ENCODE data around the gene GXYLT1.
"Not testable (repeated sequence)": the region's sequence is repeated elsewhere in the genome, so short reads cannot be mapped to it uniquely, and the experiment has no call there.

The GXYLT1 gene

DNA sequence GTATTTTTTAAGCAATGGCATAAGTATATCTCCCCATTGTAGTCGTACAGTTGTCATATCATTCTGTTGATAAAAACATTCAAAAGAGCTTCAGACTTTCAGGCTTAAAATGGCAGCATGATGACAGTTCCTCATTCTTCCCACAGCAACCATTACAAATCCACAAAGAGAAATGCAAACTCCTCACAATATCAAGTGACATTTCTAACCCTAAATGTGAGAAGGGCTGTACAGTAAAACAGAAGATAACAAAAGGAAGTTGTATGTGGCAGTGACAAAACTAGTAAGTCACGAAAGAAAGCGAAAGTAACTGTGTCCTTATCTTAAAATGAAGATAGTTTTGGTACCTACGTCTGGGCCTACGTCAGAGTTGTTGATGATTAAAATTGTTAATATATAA, 46.7 kb downstream of the GXYLT1 start:
- no peak for DNase-seq (ENCODE audit: low read depth)

DNA sequence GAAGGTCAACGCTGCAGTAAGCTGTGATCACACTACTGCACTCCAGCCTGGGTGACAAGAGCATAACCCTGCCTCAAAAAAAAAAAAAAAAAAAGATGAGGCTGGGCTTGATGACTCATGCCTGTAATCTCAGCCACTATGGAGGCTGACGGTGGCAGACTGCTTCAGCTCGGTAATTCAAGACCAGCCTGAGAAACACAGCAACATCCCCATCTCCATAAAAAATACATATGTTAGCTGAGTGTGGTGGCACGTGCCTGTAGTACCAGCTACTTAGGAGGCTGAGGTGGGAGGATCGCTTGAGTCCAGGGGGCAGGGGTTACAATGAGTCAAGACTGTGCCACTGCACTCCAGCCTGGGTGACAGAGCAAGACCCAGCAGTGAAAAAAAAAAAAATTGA, 50.4 kb downstream of the GXYLT1 start:
- DNase-seq (ENCODE audit: low read depth) = peak; percentile 24

DNA sequence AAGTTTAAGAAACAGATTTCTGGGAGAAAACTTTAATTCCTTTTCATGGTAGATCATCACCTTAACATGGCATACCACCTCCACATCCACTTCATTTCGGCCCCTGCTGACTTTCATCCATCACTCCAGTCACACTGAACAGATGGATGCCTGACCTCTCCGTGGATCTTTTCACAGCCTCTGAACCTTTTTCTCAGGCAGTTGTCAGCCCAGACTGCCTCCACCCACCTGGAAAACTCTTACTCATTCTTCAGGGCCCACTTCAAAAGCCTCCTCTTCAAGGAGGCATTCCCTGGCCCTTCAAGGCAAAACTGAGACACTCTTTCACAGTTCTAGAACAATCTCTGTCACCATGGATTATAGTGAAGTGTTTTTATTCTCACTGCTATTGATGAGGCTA, 52.9 kb downstream of the GXYLT1 start:
- no peak for DNase-seq (ENCODE audit: low read depth)

DNA sequence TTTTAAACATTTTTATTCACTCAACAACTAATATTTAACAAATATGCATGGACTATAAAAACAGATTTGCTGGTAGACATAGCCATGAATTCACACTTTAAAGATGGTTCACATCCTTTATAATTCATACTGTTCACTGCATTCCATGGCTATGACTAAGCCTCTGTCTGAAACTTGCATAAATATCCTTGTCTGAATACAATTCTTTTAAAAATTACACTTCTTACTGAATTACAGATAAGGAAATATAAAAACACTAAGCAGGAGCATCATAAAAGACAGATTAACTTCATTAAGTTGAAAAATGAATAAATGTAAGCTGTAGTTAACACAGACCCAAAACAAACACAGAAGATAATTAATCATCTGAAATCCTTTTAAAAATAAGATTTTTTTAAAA, 53.8 kb downstream of the GXYLT1 start:
- no peak for DNase-seq (ENCODE audit: low read depth)

DNA sequence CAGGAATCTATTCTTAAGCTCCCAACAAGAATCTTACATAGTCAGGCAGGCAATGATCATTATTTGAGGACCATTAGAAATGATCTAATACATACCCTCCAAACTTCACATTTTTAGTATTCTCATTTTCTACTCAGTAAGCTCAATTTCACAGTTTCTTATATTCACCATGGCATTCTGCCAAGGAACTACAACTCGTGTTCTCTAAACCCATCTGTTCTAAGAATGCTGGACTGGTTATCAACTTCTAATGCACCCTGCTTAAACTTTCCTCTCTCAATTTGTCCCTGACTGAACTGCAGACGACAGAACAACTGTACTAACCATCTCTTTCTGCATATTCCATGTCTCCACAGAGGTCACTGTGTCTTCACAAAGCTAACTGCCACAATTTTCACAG, 58.6 kb downstream of the GXYLT1 start:
- DNase-seq (ENCODE audit: low read depth) = peak; percentile 38

DNA sequence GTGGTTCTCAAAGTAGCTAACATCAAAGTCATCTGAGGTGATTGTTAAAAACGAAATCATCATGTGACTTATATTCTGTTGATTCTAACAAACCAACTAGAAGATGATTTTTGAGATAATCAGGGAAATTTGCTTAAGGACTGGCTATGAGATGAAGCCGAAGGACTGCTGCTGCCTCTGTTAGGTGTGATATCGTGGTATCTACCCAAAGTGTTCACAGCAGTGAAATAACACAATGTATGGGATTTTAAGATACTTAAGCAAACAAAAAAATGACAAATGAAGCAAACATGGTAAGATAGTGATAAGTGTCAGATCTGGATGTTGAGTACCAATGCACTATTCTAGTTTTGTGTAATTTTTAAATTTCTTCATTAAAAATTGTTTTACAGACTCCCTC, 59.1 kb downstream of the GXYLT1 start:
- DNase-seq (ENCODE audit: low read depth) = no peak

DNA sequence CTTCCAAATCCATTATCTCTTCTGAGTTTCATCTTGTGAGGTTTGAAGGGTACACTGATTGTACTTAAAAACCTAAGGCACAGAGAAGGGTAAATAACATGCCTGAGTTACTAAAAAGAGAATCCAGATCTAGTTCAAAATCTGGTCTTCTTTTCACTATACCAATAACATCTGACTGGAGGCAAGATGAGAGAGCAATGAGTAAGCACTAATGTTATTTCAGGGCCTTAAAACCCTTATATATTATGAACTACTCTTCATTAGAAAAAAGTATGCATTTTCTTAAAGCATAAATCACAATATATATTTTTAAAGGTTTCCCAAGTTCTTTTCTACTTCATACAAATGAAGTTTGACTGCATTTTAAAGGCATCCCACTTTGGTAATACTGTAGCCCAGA, 60.2 kb downstream of the GXYLT1 start:
- no peak for DNase-seq (ENCODE audit: low read depth)

DNA sequence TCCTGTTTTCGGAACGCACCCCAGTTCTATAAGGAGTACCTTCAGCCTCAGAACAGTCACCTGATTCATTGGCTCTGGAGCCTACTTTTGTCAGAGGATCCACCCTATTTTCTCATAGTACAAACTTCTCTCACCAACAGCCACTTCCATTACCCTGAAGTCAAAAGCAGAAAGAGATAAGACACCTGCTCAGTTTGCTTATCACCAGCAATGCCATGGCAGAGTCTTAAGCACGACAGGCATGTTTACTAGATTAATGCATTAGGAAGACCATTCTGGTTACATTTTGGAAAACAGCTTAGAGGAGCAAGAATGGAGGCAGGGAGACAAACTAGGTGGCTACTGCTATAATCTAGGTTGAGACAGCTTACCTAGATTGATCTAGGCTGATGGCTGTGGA, 67.7 kb downstream of the GXYLT1 start:
- no peak for DNase-seq (ENCODE audit: low read depth)

DNA sequence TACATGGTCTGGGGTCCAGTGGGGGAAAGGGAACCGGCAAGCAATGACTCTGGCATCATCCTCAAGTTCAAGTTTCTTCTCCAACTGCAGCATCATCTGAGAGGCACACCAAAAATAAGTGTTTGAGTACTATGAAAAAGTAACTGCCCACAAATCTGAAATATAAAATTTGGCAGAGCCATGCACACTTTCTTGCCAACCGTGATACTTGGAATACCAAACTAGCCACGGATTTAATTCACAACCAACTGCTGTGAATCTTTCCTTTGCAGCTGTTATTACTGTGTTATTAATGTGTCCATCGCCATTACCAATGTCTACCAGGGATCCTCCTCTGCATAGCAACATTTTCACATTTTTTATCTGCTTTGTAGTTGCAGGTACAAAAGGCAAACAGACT, 74.6 kb downstream of the GXYLT1 start:
- DNase-seq (ENCODE audit: low read depth) = peak; percentile 5

DNA sequence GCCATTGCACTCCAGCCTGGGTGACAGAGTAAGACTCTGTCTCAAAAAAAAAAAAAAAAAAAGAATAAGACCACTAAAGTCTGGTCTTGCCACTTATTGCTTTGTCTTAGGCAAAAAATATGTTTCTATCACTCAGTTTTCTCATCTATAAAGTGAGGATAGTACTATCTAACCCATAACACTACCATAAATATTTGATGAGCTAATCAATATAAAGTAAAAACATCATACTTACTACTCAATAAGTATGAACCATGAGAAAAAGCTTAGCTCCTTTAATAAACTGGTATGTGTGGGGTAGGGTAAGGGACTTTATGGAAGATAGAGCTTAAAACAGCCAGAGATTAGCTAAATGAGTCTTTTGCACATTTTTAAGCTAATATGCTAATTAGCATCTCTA, 85.5 kb downstream of the GXYLT1 start:
- no peak for DNase-seq (ENCODE audit: low read depth)

DNA sequence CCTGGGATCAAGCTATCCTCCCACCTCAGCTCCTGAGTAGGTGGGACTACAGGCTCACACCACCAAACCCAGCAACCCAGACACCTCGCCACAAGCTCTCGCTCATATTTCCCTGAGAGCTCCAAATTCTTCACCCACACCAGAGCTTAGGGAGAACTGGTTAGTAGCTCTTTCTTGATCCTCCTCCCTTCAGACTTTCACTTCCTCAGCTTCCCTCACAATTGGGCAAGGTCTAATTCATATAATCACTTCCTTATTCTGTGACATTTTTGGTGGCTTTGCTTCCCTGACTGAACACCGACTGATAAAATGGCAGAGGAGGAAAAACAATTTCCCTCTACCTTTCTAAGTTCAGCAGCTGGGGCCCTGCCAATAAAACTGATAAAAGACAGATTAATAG, 88.5 kb downstream of the GXYLT1 start:
- no peak for DNase-seq (ENCODE audit: low read depth)

DNA sequence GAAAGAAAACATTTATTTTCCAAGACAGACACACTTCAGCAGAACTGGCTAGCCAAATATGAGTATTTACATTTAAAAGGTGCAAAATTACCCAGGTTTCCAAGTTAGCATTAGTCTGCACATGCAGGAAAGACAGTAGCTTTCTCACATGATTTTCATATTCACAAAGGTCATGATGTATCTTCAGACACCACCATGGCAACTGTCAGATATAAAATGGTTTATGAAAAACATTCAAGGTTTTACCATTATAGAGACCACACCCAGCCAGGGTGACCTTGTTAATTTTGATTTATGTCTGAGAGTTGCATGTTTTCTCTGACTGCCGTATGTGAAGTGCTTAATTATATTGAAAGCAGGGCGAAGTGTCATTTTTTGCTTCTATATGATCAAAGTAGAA, 91.2 kb downstream of the GXYLT1 start:
- DNase-seq (ENCODE audit: low read depth) = no peak

DNA sequence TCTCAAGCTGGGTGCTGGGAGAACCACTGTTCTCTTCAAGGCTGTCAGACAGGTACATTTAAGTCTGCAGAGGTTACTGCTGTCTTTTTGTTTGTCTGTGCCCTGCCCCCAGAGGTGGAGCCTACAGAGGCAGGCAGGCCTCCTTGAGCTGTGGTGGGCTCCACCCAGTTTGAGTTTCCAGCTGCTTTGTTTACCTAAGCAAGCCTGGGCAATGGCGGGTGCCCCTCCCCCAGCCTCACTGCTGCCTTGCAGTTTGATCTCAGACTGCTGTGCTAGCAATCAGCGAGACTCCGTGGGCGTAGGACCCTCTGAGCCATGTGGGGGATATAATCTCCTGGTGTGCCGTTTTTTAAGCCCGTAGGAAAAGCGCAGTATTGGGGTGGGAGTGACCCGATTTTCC, 95.7 kb downstream of the GXYLT1 start:
- DNase-seq (ENCODE audit: low read depth) = not testable (repeated sequence)

DNA sequence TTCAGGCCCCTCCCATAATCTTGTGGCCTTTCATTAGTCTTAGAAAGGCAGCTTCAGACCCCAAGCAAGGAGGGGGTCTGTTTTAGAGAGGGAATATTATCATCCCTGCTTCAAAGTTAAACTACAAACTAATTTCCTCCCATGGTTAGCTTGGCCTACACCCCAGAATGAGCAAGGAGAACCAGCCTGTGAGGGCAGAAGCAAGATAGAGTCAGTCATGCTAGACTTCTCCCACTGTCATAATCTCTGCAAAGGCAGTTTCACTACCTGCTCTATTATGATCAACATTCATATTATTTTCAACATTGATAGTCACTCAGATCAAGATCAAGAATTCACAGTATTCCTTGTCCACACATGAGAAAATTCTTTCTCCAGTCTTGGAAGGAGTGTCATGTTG, 105.1 kb downstream of the GXYLT1 start:
- DNase-seq (ENCODE audit: low read depth) = no peak

DNA sequence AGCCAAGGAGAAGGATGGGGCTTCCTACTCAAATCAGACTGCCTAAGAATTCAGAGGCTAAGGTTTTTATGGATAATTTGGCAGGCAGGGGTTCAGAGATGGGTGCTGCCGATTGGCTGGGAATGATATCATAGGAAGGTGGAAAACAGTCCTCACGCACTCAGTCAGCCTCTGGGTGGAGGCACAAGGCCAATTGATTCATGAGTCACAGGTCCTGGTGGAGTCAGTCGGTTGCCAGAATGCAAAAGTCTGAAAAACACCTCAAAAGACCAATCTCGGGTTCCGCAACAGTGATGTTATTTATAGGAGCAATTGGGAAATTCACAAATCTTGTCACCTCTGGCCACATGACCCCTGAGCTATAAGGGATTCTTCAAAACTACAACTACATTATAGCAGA, 105.5 kb downstream of the GXYLT1 start:
- DNase-seq (ENCODE audit: low read depth) = peak; percentile 2

DNA sequence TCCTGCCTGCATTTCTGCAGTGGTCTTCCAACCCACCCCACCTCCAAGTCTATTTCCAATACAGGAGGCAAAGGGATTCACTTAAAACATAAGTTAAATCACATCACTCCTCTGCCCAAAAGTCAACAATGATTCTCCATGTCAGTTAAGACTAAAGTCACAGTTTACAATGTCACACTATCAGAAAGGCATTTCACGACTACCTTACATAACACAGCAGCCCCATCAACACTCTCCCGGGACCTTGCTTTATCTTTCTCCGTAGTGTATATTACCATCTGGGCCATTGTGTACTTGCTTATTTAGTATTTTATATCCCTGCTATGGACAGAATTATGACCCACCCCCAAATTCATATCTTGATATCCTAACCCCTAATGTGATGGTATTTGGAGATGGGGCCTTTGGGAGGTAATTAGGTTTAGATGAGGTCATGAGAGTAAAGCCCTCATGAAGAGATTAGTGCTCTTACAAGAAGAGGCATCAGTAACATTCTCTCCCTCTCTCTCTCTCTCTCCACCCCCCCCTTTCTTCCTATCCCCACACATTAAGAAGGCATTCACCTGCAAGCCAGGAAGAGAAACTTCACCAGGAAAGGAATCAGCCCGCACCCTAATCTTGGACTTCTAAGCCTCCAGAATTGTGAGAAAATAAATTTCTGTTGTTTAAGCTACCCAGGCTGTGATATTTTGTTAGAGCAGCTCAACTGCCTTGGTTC, 112.7 kb downstream of the GXYLT1 start:
- DNase-seq (ENCODE audit: low read depth) = no peak

All from fibroblast of gingiva (primary cell).